HG02588 (cell line): Measurements from ENCODE around the gene EFCAB12.
"Not testable (repeated sequence)": the region's sequence is repeated elsewhere in the genome, so short reads cannot be mapped to it uniquely, and the experiment has no call there.

ENCODE experiments used
- ATAC-seq: cut with Tn5 transposase; IDR thresholded peaks from one replicate; pipeline ENCODE4 v1.9.1; 2021; ENCODE audit warnings: mild to moderate bottlenecking, moderate library complexity; ENCODE audit not compliant: unreplicated experiment

EFCAB12 gene

DNA sequence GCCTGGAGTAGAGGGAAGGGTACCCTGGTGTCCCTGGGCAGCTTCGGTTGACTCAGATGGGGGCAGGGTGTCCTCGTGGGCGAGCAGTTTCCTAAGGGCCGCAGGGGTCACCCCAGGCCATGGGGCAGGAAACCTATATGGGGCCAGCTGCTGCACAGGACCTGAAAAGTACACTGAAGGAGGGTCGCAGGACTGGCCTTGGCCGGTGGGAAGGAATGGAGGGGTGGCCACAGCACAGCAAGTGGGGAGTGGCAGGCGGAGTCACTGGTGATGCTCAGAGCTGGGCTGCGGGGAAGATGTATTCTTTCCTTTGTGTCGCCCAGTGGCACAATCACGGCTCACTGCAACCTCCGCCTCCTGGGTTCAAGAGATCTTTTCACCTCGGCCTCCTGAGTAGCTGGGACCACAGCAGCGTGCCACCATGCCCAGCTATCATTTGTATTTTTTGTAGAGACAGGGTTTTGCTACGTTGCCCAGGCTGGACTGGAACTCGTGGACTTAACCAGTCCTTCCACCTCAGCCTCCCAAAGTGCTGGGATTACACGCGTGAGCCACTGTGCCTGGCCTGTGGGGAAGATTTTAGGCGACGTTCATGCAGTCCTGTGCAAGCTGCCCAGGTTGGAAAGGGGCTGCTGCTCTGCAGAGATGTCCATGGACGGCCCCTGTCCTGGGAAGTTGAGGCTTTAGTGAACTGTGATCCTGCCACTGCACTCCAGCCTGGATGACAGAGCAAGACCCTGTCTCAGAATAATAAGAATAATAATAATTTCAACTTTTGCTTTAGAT is 57.2 kb downstream of the EFCAB12 start:
- no peak for ATAC-seq

DNA sequence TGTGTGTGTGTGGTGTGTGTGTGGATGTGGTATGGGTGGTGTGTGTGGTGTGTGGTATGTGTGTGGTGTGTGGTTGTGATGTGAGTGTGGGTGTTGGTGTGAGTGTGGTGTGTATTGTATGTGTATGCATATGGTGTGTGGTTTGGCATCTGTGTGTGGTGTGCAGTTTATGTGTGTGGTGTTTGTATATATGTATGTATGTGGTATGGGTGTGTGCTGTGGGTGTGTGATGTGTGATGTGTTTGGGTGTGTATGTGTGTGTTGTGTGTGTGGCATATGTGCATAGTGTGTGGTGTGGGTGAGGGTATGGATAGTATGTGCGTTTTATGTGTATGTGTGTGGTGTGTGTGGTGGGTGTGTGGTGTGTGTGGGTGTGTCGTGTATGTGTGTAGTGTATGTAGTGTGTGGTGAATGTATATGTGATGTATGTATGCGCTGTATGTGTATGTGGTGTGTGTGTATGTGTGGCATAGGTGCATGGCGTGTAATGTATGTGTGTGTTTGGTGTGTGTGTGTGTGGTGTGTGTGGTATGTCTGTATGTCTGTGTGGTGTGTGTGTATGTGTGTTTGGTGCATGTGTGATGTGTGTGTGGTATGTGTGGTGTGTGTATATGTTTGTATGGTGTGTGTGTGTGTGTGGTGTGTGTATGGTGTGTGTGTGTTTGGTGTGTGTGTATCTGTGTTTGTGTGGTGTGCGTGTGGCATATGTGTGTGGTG is 58.0 kb downstream of the EFCAB12 start:
- ATAC-seq: no peak

- no peak for ATAC-seq
These were observed 58.7 kb downstream of the EFCAB12 start for GRCh38 chr3:129369711-129370110.

- no peak for ATAC-seq
These were observed 60.6 kb downstream of the EFCAB12 start for GRCh38 chr3:129367821-129368220.

GRCh38 chr3:129366312-129366831 is 62.1 kb downstream of the EFCAB12 start:
- no peak for ATAC-seq

GRCh38 chr3:129365296-129366136 is 62.9 kb downstream of the EFCAB12 start:
- no peak for ATAC-seq

- ATAC-seq: not testable (repeated sequence)
These were observed 63.6 kb downstream of the EFCAB12 start for GRCh38 chr3:129364811-129365210.

DNA sequence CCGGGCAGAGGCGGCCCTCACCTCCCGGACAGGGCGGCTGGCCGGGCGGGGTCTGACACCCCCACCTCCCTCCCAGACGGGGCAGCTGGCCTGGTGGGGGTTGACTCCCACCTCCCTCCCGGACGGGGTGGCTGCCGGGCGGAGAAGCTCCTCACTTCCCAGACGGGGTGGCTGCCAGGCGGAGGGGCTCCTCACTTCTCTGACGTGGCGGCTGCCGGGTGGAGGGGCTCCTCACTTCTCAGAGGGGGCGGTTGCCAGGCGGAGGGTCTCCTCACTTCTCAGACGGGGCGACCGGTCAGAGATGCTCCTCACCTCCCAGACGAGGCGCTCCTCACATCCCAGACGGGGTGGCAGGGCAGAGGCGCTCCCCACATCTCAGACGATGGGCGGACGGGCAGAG is 65.1 kb downstream of the EFCAB12 start:
- not testable (repeated sequence) for ATAC-seq

DNA sequence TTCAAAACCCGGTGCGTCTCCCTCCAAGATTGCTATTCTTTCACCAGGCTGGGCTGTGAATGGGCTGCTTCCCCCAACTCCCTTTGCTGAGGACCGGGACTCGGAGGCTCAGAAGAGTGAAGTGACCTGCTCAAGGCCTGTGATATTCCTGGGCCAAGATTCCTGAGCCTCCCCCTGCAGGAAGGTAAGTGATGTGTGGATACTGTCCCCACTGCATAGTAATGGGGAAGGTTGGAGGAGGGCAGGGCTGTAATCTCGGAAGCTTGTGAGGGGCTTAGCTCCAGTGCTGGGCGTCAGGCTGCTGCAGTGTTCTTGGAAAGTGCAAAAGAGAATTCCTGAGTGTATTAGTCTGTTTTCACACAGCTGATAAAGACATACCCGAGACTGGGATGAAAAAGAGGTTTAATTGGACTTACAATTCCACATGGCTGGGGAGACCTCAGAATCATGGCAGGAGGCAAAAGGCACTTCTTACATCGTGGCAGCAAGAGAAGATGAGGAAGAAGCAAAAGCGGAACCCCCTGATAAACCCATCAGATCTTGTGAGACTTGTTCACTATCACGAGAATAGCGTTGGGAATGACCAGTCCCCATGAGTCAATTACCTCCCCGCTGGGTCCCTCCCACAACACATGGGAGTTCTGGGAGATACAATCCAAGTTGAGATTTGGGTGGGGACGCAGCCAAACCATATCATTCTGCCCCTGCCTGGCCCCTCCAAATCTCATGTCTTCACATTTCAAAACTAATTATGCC is 67.6 kb downstream of the EFCAB12 start:
- ATAC-seq: no peak

- ATAC-seq: no peak
These were observed 68.2 kb downstream of the EFCAB12 start for GRCh38 chr3:129360171-129360611.

DNA sequence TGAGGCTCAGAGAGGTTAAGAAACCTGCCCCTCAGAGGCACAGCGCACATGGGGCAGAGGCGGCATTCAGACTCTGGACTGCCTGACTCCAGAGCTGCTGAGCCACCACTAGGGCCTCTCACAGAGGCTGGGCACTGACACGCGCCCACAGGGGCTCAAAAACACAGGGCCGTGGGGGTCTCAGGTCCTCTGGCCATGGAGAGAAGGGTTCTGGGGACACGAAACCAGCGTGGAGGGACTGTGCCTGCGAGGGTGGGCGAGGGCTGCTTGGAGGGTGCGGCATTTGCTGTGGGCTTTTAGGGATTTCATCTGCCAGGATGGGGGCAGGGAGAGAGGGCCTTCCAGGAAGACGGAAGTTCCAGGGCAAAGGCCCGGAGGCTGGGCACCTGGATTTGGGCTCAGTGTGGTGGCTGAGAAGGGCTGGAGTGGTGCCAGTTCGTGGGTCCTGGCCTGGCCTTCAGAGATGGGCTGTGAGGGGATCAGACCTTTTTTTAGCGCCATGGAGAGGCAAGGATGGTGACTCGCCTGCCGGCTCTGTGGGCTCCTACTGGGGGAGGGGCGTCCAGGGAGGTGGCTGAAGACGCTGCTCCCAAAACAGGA is 69.6 kb downstream of the EFCAB12 start:
- no peak for ATAC-seq

GRCh38 chr3:129358177-129358771 is 70.2 kb downstream of the EFCAB12 start:
- no peak for ATAC-seq

DNA sequence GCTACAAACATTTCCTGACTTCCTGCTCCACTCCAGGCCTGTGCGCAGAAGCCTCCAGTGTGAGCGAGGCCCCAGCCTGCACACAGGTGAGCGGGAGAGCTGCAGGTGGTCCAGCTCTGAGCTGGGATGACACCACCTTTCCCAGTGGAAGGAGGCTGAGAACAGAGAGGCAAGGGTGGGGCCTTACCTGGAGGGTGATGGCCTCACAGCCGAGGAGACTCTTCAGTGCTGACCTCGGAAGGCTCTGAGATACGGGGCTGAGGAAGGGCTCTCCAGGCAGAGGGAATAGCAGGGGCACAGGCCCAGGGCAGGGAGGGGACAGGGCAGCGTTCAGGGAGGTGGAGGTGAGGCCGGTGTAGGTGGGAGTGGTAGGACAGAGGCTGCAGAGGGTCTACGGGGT is 70.8 kb downstream of the EFCAB12 start:
- ATAC-seq: no peak

- no peak for ATAC-seq
These were observed 71.5 kb downstream of the EFCAB12 start for GRCh38 chr3:129356756-129357425.

DNA sequence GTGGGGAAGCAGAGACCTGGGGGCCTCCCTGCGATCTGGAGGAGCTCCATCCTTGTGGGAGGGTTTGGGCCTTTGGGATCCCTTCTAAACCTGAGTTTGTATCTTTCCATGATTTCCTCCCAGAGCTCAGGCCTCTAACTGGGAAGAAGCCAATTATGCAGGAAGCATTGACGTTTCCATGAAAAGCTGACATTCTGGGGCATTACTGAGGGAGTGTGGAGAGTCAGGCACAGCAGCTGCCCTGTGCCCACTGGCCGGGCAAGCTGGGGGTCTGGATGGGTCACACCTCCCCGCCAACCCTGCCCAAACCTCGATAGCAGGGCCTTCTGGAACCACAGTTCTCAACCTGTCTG is 74.9 kb downstream of the EFCAB12 start:
- no peak for ATAC-seq

- no peak for ATAC-seq
These were observed 75.5 kb downstream of the EFCAB12 start for GRCh38 chr3:129352650-129353588.

- no peak for ATAC-seq
These were observed 76.4 kb downstream of the EFCAB12 start for GRCh38 chr3:129352045-129352444.
